ENCODE measurements around the gene PHACTR1.

- TF ChIP-seq CTCF (IDR thresholded peaks at IDR 0.05; ENCODE audit: insufficient read depth, low read depth, low read length) (no peak), EZH2 (IDR thresholded peaks at IDR 0.05; ENCODE audit: insufficient read depth, low read length) (no peak)
These were observed 23.4 kb upstream of the PHACTR1 start for GRCh38 chr6:12693122-12693521.

Data from astrocyte (in vitro differentiated cells and primary cell).